ENCODE data around the gene CPA5.
"Not testable (repeated sequence)": the region's sequence is repeated elsewhere in the genome, so short reads cannot be mapped to it uniquely, and the experiment has no call there.

The CPA5 gene

DNA sequence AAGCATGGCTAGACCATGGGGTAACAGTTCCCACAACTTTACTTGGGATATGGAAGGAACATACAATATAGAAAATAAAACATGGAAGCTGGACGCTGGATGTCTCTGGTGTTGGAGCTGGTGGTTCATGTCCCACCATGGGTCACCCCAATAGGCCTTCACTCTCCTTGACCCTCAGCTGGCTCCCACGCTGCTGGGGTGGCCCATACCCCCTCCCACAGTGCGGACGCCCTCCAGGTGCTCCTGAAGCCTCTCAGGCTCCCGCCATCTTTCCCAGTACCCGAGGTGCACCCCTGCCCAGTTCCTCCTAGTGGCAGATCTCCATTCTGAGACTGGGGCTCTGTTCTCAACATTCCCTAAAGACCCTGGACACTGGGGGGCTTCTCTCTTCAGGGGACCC lies 29.9 kb downstream of the CPA5 start:
- in situ Hi-C loops (cut with MboI; ENCODE audit: low sequenced_read_pairs) = no loop called here

DNA sequence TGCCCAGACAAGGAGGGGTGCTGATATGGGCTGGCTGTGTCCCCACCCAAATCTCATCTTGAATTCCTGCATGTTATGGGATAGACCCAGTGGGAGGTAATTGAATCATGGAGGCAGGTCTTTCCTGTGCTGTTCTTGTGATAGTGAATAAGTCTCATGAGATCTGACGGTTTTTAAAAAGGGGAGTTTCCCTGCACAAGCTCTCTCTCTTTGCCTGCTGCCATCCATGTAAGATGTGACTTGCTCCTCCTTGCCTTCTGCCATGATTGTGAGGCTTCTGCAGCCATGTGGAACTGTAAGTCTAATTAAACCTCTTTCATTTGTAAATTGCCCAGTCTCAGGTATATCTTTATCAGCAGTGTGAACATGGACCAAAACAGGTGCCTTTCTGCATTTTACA lies 31.8 kb downstream of the CPA5 start:
- in situ Hi-C loops (cut with MboI; ENCODE audit: low sequenced_read_pairs) = not testable (repeated sequence)

DNA sequence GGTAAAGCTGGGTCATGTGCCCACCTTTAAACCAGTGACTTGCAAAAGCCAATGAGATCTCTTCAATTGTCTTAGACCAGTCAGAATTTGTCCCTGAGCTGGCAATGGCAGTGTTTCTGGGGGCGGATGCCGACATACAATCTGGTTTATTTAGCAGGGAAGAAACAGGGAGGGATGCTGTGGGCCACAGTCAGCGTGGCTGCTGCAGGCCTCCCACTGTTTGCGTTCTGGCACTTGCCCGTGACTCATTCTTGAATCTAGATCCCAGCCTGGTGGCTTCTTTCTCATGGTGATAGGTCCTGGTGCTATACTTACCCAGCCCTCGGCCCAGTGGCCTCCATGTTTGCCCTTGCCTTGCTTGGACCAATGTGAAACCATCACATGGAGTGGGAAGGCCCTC lies 32.6 kb downstream of the CPA5 start:
- in situ Hi-C loops (cut with MboI; ENCODE audit: low sequenced_read_pairs) = no loop called here

DNA sequence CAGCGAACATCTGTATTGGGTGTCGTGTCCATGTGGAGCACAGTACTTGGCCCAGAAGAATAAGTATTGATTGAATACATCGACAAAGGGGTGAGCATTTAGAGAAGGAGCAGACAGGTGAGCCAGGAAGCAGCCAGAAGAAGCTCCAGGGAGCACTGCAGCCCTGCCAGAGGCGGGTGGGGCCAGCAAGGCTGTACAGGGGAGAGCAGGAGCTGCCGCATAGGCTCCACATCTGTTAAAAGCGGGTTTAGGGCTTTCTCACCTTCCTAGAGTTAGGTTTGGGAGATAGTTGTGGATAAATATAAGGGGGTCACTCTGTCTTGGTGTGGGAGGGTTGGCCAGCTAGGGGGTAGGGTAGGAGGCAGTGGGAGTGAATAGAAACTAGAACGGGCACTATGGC lies 34.4 kb downstream of the CPA5 start:
- in situ Hi-C loops (cut with MboI; ENCODE audit: low sequenced_read_pairs) = no loop called here

DNA sequence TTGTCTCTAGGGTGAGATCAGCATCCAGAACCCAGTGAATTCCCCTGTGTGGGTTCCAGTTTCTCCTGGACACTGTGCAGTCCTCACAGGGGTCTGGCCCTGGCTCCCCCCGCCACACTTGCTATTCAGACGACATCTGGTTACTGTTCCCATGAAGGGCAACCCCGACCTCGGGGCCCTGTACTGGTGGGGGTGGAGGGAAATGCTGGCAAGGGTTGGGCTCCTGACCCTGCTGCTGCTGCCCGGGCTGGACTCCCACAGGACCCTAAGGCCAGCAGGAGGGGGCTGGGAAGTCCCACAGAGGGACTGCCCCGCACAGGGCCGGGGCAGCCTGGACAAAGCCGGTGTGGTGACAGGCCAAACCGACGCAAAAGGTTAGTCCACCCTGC lies 34.9 kb downstream of the CPA5 start:
- in situ Hi-C loops (cut with MboI; ENCODE audit: low sequenced_read_pairs) = no loop called here

DNA sequence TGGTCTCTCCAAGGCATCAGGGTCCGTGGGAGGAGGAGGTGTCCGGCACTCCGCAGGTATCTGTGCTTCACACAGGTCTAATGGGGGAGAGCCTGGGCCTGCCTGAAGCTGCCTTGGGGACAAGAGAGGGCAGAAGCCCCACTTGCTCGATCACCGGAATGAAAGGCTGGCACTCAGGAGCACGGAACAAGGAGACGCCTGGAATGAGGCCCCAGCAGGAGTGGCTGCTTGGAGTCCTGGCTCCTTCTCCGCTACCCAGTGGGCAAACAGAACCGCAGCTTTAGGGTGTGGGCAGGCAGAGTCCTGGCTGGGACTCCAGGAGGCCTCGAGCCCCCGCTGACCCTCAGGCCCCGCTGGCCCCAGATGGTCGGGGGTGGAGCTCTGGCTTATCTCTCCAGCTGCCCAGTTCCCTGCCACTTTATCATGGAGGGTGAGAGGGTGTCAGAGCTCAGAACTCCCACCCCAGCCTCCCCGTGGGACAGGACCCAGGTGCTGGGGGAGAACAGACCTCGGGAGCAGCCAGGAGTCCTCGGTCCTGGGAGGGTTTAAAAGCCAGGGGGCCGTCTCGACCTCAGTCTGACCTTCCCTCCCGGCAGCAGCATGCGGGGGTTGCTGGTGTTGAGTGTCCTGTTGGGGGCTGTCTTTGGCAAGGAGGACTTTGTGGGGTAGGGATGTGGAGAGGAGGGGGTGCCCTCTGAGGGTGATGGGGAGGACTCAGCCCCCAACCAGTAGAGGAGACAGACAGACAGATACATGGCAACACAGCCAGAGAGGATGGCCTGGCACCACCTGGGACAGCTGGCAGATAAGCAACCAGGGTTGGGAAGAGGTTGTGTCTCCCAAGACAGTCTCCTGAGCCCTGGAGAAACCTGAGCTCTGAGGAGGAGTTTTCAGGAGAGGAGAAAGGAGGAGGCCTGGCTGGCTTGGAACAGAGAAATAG lies 35.6 kb downstream of the CPA5 start, which contains the start of gene CPA1:
Gene CPA1 (plus strand): TSS at position 574 of the 940 bp plus-strand sequence. CDS start 27 bp downstream, at position 601.
- in situ Hi-C loops (cut with MboI; ENCODE audit: low sequenced_read_pairs) = no loop called here

DNA sequence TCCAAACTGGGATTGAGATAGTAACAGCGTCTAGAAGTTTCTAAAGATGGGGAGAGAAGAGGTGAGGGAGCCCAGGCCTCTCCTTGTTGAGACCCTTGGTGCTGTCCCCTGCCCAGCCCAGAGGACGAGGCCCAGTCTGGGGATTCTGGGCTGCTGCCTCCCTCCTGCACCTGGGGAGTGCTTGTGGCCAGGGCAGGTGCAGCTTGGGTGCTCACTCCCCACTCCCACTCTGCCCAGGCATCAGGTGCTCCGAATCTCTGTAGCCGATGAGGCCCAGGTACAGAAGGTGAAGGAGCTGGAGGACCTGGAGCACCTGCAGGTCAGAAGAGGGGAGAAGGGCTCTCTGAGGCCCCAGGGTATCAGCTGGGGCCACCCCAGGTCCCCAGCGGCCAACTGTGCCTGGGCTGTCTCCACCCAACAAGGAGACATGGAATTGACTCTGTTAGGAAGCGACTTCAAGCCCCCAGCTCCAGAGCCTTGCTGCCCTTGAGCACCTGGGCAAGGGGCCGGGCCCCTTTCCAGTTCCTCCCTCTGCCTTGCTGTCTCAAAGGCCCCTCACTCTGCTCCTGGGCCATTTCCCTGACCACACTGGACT lies 36.3 kb downstream of the CPA5 start:
- in situ Hi-C loops (cut with MboI; ENCODE audit: low sequenced_read_pairs) = no loop called here

DNA sequence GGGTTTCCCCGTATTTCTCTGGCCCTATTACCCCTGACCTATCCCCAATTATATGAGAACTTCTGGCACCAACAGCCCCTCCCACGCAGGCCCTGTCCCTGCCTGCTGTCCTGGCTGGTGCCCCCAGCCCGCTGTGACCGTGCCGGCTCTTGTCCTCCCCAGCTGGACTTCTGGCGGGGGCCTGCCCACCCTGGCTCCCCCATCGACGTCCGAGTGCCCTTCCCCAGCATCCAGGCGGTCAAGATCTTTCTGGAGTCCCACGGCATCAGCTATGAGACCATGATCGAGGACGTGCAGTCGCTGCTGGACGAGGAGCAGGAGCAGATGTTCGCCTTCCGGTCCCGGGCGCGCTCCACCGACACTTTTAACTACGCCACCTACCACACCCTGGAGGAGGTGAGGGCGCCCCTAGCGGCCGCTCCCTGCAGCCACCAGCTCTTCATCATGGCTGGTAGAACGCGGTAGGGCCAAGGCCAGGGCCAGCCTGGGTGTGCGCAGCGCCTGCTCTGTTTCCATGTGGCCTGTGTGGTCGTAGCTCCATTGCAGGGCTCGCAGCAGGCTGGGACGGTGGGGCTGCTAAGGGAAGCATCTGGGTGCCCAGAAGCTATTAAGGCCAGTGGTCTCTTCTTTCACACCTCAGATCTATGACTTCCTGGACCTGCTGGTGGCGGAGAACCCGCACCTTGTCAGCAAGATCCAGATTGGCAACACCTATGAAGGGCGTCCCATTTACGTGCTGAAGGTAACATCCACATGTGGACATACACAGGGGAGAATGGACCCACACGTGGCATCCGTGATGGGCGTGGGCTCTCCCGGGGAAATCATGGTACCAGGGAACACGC lies 37.1 kb downstream of the CPA5 start:
- in situ Hi-C loops (cut with MboI; ENCODE audit: low sequenced_read_pairs) = no loop called here

DNA sequence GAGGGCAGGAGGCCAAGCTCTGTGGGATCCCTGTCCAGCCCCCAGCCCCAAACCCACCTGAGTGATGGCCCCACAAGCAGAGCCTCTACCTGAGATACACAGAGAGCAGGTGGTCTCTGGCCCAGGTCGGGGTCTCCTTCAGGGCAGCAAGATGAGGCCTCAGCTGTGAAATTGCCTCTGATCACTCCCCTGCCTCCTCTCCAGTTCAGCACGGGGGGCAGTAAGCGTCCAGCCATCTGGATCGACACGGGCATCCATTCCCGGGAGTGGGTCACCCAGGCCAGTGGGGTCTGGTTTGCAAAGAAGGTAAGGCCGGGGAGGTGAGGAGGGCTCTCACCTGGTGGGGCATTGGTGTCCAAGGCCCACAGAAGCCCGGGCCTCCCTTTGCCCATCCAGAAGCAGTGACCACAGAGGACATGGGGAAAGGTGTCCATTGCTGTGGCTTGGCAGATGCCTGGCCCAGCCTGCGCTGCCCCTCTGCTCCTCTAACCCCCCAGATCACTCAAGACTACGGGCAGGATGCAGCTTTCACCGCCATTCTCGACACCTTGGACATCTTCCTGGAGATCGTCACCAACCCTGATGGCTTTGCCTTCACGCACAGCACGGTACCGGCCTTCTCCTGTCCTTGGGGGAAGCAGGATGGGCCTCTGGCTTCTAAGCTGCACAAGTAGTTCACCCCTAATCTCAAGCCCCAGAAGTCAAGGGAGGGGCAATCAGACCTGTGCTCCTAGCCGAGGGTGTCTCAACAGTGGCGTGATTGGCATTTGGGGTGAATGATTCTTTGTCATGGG lies 38.8 kb downstream of the CPA5 start:
- in situ Hi-C loops (cut with MboI; ENCODE audit: low sequenced_read_pairs) = no loop called here

DNA sequence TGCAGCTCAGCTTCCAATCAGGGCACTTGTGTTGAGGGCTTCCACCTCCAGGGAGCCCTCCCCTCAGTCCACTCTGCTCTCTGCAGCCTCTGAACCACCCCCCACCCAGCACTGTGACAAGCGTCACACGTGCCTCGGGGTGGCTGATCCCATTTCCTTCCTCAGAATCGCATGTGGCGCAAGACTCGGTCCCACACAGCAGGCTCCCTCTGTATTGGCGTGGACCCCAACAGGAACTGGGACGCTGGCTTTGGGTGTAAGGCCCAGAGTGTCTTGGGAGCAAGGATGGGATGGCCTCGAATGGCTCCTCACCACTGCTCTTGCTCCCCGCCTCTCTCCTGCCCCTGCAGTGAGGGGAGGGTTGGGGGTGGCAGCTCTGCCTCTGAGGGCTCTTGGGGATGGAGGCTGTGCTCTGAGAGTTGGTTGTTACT lies 39.8 kb downstream of the CPA5 start:
- in situ Hi-C loops (cut with MboI; ENCODE audit: low sequenced_read_pairs) = no loop called here

DNA sequence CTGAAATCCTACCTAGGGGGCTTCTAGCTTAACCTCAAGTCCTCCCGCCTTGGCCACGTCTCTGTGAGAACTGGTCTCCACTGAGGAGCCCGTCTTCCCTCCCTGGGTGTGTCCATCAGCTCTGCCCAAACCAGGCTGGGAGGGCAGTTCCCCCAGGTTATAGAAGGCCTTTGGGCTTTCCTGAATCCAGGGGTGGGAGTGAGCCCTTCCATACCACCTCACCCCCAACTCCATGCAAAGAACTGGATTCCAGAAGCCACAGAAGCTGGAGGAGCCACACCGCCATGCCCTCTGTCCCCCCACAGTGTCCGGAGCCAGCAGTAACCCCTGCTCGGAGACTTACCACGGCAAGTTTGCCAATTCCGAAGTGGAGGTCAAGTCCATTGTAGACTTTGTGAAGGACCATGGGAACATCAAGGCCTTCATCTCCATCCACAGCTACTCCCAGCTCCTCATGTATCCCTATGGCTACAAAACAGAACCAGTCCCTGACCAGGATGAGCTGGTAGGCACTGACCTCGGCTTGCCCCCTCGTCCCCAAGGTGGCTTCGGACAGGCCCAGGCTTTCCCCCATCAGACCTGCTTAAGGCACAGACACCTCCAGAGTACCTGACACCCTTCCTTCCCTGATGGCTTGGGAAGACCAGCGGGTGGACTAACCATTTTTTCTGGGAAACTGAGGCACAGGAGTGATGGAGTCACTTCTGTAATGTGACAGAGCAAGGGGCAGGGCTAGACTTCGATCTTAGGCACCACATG lies 40.4 kb downstream of the CPA5 start:
- in situ Hi-C loops (cut with MboI; ENCODE audit: low sequenced_read_pairs) = no loop called here

DNA sequence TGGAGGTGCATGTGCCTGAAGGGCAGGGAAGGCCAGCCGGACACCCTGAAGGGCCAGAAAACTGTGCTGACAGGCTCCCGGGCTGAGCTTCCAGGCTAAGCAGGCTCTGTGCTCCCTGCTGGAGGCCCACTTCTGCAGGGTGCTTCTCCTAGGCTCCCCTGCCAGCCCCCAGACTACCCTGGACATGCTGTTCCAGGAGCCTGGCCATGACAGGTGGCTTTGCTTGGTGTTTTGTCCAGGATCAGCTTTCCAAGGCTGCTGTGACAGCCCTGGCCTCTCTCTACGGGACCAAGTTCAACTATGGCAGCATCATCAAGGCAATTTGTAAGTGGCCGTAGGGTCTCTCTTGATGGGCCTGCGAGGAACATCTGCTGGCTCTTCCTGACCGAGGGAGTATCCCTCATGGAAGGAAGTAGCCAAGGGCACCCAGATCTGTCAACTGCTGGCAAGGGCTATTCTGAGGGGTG lies 41.0 kb downstream of the CPA5 start:
- in situ Hi-C loops (cut with MboI; ENCODE audit: low sequenced_read_pairs) = no loop called here

DNA sequence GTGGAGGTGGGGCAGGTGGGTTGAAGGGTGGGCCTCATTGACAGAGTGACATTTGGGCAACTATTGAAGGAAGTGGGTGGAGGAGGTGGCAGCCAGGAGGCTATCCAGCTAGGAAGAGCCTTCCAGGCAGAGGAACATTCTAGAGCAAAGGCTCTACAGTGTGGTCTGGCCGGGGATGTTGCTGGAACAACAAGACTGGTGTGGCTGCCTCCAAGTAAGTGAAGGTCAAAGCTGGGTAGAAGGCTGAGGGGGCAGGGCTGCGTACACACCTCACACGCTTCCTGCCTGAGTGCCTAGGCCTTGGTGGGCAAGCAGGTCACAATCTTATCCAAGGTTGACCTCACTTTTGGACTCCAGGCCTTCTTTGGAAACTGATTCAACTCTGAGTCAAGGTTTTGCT lies 42.3 kb downstream of the CPA5 start:
- in situ Hi-C loops (cut with MboI; ENCODE audit: low sequenced_read_pairs) = no loop called here

DNA sequence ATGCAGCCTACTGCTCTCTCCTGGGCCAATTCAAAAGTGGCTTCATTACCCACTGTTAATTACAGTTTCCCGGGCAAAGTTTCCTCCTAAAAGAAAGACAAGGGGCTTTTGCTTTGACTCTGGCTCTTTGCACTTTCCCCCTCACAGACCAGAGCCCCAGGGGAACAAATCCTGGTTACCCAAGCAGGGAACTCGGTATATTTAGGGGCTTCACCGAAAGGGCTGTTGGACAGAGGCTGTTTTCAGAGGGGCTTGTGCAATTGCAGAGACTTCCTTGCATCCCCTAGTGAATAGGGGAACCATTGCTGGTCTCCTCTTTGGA lies 42.7 kb downstream of the CPA5 start:
- in situ Hi-C loops (cut with MboI; ENCODE audit: low sequenced_read_pairs) = no loop called here

DNA sequence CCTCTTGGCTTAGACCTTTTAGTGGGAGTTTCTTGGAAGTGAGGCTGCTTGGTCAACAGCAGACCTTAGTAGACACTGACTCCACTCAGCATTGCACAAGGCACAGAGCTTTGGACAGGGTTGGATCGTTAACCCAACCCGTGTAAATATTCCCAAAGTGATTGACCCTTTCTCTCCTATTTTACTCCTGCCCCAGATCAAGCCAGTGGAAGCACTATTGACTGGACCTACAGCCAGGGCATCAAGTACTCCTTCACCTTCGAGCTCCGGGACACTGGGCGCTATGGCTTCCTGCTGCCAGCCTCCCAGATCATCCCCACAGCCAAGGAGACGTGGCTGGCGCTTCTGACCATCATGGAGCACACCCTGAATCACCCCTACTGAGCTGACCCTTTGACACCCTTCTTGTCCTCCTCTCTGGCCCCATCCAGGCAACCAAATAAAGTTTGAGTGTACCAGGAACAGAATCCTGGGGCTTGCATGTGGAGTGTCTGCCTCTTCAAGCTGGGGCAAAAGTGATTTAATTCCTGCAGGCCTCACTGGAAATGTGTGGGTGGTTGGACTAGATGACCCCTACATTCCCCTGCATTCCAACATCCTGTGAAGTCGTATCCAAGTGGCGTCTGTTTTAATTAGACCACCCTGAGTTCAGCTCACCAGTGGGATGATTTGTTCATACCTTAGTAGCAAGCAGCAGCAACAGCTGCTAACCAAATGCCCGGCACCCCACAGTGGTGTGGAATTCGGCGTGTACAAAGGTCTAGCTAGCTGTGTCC lies 43.2 kb downstream of the CPA5 start:
- in situ Hi-C loops (cut with MboI; ENCODE audit: low sequenced_read_pairs) = no loop called here

DNA sequence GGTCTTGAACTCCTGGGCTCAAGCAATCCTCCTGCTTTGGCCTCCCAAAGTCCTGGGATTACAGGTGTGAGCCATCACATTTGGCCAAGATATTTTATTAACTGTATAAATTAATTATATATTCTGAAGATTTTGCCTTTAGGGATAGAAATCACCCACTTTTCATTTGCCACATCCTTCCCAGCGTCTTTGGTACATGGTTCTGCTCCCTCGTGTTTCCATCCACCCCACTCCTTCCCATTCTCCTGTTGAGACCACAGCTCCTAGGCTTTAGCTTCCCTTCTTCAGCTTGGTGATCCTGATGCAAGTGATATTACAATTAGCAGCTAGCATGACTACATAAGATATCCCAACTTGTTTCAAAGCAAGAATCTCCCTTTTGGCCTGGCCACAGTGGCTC lies 44.1 kb downstream of the CPA5 start:
- in situ Hi-C loops (cut with MboI; ENCODE audit: low sequenced_read_pairs) = no loop called here

DNA sequence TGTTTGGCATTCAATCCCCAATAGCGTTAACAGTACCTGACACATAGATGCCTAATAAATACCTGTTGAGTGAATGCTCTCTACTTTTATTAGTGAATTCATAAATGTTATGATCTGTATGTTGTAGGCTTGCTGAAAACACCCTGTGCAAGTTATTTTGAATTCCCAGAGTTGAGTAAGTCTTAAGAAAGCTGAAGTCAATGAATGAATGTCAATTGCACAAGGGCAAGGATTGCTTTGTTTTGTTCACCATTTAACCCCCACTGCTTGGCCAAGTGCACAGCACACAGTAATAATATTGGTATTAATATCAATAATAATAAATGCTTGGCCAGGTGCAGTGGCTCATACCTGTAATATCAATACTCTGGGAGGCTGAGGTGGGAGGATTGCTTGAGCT lies 45.9 kb downstream of the CPA5 start:
- in situ Hi-C loops (cut with MboI; ENCODE audit: low sequenced_read_pairs) = no loop called here

DNA sequence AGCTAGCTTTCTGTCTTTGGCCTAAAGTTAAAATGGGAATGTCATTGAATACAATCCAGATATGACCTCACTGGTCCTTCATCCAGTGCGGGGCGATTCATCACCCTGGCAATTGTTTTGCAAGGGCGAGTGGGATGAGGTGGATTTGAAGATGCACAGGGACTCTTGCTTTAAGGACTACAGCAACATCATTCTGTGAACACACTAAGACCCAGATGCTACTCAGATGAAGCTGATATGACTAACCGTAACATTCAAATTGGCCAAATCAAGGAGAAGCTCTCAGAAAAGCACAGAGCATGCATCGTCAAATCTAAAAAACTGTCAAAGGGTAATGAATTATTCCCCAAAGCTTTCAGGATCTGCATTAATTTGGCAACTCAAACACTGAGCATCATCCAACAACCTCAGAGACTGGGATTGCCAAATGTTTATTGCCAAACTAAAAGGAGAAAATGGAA lies 48.5 kb downstream of the CPA5 start:
- in situ Hi-C loops (cut with MboI; ENCODE audit: low sequenced_read_pairs) = no loop called here

DNA sequence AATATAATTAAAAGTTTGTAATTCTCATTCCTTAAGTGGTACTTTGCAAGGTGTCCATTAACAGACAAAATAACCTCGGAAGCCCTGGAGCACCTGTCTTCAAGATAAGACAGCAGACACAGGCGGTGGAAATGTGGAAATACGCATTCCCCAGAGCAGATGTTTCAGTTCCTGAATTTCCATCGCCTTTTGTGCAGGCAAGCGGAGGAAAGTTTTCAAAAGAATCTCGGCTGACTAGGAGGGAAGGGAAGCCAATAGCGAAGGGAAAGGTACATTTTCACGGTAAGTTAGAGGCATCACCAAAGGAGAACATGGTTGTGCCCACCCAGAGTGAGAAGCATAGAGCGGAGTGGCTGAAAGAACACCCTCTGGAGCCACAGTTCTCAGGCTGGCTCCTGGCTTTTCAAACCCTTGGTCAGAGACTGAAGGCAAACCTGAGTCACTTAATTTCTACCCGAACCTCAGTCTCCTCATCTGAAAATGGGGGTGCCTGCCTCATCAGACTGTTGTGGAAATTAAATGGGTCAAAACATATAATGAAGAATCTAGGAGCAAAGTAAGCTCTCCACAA lies 49.3 kb downstream of the CPA5 start:
- in situ Hi-C loops (cut with MboI; ENCODE audit: low sequenced_read_pairs) = no loop called here
